NCI-H345 treated with DMSO at 0.1 percent for 48 hours (cell line): ENCODE measurements around the gene PNPO.

ENCODE experiments used
- DNase-seq: peaks from one replicate; lab custom pipeline; 2025; ENCODE audit not compliant: unreplicated experiment; lab: John Stamatoyannopoulos, UW

PNPO gene

DNA sequence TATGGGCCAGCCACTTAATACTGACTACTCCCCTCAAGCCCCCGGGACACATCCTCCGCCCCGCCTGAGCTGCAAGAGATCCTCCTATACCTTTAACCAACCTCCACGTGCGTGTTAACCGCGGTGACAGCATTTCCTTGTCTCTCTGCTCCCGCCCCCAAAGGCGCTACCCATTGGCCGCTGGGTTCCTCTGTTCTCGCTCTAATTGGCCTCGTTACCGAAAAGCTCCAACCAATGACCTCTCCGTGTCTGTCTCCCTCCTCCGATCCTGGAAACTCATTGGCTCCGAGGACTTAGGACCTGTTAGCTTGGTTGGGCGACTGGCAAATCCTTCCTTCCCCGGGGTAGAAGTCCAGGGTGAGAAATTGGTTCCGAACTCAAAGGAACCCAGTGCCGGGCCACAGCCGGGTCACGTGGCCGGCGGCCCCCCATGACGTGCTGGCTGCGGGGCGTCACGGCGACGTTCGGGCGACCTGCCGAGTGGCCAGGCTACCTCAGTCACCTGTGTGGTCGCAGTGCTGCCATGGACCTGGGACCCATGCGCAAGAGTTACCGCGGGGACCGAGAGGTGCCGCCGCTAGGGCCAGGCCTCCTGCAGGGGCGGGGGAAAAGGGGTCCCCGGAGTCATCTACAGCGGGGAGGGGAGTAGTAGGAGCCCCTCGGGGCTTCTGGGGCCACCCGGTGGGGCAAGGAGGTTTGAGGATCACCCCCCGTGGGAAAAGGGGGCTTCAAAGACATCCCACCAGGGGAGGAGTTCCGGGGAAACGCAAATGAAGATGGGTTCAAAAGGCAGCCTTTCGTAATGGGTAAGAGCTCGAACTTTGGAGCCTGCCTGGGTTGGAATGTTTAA, at the start of gene PNPO:
Gene PNPO, plus strand, starts transcription at position 326 of the 850 bp plus-strand sequence. Its CDS starts 105 bp downstream, at position 431.
- peak; percentile 91 for DNase-seq

DNA sequence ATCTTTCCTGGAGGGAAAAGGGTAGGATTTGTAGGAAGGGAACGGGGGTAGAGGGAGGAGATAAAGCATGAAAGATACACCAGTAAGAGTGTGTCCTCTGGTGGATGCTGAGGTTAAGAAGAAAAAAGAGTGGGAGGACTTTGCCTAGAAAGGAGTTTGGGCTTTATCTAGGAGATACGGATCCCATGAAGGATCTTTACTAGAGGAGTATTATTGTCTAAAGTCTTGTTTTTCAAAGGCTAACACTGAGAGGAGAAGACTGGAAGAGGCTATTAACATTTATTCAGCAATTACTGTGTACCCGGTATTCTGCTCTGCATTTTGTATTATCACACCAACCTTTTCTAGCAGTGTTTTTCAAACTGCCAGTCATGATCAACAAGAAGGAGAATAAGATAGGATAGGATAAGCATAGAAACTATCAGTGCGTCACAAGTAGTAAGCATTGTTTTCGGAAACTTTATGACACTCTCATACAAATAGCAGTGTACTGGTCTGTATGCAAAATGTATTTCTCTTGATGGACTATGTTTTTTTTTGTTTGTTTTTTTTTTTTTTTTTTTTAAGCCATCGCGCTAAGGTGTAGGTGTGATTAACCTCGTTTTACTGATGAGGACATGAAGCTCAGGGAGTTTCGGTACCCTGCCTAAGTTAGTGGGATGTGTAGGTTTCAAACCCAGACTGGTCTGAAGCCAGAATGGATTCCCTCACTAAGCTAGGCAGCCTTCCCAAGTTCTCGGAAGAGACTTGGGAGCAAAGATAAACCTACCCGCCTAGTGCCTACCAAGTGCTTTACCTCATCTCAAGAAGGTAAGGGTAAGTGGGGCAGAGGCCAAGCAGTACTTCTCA, 46.6 kb upstream of the PNPO start:
- no peak for DNase-seq

DNA sequence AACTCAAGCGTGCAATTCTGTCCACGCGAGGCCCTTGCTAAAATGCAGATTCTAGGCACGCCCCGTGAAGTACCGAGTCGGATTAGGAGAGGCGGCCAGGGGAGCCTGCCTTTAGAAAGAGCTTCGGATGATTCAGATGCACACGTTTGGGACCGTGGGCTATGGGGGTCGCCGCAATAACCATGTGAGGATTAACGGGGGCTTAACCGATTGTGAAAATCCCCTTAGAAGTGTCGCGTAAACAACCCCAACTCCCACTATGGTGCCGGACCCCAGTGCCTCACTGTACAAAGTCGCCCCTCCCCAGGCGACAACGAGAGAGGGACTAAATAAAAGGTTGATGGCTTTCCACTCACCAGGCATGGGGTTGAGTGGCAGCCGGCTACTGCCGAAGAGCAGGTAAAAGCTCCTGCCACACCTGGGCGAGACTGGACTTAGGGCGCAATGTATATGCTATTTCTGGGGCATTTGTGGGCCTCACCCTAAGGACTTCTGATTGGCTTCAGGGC, 46.0 kb upstream of the PNPO start:
- no peak for DNase-seq

DNA sequence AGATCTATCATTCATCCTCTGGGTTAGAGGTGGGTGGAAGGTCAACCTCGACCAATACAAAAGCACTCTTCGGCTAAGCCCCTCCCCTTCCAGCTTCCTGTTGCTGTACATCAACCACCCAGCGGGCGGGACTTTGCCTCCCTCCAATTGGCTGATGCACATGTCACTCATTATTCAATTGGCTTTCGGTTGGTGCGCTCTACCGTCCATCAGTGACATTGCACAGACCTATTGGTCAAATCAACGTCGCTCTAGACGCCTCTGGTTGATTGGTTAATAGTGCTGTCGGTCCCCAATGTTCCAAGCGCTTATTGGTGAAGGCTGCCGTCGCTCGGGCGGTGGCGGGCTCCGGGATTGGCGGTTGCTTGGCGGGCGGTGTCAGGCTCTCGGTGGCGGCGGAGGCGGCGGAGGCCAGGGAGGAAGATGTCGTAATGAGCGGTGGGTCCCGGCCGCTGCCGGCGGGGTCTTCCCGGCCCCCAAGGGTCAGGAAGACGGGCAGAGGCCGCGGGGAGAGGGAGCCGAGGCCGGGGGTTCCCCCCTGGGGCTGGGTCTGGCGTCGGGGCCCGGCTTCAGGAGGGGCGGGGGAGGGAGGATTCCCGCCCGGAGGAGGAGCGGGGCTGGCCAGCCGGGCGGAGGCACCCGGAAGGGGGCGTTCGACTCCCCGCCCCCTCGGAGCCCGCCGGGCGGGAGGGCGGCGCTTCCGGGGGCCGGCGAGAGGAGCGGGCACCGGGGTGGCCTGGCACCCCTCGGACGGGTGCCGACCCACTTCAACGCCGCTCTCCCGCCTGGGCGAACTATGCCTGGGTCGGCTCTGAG, 45.3 kb upstream of the PNPO start, which contains the start of gene SP2:
Gene SP2, plus strand, starts transcription at position 381 of the 816 bp plus-strand sequence. Its CDS starts 51 bp downstream, at position 432.
- DNase-seq = peak; percentile 100

DNA sequence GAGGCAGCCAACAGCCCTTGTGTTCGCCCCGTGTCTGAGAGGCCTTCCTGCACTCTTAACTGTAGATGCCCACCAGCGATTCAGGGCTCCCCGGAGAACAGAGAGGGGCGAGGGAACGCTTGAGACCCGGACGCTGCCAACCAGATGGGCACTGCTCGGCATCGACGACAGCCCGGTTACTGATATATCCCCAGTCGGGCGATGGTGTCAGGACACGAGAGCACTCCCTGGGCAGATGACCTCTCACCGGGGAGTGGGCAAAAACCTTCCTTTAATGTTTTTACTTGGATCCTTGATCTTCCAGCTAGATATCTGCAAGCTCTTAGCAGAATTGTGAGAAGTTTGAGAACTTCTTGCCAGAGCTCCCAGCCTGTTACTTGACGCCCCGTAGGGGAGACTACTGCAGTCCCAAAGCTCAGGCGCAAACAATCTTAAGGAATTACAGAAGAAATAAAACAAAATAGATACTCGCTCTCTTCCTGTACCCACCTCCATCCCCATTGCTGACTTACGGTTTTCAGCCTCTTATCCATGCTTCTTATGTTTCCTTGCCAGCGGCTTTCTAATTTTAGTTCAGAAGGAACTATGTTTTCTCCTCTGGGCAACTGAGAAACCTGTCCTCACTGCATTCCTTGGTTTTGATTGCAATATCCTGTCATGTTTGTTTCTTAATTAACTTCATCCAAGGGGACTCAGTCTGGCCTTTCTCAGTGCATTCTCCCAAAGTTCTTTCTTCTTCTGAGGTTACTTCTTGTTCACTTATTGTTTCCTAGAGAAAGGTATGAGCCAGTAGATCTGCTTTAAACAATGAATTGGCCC, 44.5 kb upstream of the PNPO start:
- DNase-seq = no peak

DNA sequence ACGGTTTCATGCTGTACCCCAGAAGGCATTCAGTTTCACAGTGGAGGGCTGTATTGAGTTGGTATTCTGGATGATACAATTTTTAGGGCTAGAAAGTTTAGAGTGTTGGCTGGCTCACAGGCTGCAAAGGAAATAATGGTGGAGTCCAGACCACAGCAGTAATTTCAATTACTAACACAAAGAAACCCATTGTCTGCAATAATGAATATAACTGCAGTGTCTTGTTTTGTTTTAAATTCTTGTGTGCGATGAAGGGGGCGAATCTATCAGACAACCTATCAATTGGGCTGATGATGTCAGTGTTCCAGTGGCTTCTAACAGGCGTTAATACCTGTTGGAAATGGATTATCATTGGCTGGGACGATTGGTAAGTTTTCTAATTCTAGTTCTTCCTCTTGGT, 43.8 kb upstream of the PNPO start:
- DNase-seq = no peak

DNA sequence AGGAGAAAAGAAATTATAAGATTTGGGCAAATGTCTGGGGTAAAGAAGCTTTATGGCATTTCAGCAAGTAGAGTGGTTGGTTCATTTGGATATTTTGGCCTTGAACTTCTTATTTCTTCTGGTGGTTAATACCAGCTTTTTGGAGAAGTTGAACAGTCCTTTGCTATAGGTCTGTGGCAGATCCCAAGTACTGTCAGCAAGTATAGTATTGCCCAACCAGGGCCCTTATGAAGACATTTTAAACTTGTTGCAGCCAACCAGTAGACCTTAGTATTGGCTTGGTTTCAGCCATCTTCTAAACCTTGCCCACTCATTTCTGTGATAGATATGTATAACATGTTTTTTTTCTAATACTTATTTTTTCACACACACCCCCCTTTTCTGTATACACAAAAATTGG, 43.1 kb upstream of the PNPO start:
- DNase-seq = no peak

DNA sequence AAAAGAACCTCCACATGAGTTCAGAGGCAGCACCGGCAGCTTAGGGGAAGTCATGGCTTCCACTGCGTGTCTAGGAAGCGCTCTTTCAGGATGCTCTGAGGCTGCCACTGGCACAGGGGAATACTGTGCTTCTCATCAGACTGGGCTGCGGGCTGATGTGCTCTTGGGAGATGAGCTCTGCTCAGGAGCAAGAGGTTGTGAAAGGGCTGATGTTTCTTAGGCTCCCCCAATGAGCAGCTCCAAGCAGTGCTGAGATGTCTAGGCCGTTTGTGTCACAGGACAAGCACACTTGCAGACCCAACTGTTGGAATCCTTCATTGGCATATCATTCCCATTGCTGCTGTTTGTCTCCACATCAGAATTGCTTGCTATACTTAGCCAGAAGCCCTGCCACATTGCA, 41.7 kb upstream of the PNPO start:
- no peak for DNase-seq

DNA sequence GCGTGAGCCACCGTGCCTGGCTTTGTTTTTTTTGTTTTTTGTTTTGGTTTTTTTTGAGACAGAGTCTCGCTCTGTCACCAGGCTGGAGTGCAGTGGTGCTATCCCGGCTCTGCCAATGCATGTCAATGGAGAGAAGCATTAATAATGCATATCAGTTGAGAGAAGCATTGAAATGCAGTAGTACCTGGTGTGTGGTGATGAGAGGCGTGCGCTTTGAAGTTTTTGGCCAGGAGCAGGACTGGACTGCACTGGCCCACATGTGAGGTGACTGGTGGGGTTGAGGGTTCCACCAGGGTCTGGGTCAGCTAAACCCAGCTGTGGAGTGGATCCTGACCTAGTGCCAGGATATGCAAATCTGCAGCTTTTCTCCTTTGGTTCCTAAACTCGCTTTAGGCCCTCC, 39.9 kb upstream of the PNPO start:
- no peak for DNase-seq

DNA sequence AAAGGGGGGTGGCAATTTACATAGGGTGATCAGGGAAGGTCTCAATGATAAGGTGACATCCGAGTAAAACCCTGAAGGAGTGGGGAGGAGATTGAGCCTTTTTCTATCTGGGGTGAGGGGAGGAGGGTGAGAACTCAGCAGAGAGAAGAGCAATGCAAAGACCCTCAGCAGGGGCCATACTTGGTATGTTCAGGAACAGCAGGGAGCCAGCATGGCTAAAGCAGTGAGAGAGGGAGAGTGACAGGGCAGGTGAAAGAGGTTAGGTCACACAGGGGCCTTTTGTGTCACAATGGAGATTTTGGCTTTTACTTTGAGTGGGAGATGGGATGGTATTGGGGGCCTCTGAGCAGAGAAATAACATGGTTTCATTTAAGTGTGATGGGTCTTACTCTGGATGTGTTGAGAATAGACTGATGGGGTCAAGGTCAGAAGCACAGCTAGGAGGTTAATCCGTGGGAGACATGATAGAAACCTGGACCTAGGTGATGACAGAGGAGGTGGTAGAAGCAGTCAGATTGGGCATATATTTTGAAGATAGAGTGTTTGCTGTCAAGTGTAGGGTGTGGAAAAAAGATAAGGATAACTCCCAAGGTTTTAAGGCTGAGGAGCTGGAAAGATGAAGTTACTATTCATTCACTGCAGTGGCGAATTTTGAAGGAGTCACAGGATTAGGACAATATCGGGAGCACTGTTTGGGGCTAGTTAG, 39.2 kb upstream of the PNPO start:
- no peak for DNase-seq

DNA sequence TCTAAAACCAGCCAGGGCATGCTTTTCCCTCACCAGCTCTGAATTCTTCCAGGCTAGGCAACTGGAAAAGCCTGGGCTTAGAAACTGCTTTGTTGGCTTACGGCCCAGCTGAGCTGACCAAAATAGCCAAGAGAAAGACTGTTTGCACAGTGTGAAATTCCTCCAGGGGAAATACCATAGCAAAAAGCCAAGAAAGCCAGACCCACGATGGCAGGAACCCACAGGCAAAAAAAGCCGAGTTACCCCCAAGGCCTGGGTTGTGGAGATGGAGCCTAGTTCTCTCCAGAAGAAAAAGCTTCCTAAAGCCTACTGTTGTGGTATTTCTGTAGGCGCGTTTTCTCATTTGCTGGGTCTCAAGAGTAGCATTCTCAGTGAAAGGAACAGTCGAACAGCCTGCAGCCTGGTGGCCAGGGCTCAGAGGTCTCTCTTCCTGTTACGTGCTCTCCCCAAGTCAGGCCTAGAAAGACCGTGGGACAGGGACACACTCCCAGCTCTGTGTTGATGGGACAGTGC, 36.1 kb upstream of the PNPO start:
- DNase-seq = no peak

DNA sequence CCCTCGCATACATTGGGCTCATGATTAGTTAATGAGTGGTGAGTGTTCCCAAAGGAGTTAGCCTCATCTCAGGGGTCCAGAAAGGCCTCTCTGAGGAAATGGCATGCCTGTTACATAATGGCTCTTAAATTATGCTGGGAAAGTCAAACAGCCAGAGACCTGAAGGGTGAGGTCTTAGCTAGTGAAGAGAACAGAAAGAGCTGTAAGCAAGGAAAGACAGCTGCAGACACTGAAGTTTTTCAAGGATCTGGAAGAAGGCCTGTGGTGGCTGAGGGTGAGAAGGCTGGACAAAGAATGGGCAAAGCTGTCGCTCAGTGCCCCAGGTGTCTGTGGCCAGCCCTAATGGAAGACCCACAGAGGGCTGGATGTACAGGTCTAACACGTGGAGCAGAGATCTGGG, 34.9 kb upstream of the PNPO start:
- DNase-seq = no peak

DNA sequence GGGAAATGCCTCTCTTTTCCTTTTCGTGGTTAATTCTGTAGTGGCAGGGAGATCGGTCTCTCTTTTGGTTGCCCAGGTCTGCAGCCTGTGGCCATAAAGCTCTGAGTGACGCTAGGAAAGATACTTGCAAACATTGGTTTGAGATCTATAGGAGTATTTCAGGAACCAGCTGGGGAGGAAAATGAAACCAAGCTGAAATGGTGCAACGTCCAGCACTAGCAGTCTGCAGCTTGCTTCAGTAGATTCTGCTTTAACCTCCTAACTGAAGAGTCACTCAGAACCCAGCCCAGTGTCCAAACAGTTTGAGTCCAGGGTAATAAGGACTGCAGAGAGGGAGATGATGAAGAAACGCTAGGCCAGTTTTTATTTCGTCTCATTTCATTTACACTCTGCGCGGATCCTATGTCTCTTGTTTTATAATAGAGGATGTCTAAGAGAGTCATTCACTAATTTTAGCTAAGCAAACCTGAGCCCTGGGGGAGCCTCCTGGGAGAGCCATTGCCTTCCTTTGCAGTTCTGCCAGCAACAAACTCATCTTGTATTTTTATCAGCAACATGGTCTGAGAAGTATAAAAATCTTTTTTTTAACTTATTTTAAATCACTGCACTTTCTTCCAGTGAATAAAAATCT, 33.3 kb upstream of the PNPO start:
- DNase-seq = no peak

DNA sequence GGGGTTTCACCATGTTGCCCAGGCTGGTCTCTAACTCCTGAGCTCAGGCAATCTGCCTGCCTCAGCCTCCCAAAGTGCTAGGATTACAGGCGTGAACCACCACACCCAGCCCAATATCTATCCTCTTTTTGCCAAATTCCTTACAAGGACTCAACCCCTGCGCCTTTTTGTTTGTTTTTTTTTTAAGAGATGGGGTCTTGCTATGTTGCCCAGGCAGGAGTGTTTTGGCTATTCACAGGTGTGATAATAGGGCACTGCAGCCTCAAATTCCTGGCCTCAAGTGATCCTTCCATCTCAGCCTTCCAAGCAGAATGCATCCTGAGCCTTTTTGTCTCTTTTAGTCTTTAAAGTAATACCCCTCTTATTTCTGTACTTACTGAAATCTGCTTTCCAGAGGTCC, 28.3 kb upstream of the PNPO start:
- no peak for DNase-seq

DNA sequence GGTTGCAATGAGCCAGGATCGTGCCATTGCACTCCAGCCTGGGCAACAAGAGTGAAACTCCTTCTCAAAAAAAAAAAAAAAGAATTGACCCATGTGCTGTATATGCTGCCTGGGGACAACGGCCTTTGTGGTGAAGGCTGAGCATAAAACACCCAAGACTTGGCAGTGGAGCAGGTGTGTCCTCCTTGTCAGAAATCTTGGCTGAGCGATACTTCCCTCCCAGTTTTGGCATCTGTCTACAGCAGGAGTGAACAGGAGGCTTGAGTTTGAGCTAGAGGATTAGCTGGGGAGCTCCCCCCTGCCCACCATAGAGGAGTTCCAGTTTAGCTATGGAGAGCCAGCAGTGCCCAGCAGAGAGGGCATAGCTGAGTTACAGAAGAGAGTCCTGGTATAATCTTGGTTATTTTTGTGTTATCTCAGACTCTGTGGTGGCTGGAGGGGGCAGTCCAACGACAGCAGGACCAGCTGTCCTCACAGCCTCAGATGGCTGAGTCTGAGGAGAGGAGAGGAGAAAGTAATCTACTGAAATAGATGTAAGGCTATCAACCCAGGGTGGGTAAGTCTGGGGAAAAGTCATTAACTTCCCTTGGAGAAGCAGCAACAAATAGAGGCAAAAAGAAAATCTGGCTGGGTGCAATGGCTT, 26.9 kb upstream of the PNPO start:
- DNase-seq = no peak

DNA sequence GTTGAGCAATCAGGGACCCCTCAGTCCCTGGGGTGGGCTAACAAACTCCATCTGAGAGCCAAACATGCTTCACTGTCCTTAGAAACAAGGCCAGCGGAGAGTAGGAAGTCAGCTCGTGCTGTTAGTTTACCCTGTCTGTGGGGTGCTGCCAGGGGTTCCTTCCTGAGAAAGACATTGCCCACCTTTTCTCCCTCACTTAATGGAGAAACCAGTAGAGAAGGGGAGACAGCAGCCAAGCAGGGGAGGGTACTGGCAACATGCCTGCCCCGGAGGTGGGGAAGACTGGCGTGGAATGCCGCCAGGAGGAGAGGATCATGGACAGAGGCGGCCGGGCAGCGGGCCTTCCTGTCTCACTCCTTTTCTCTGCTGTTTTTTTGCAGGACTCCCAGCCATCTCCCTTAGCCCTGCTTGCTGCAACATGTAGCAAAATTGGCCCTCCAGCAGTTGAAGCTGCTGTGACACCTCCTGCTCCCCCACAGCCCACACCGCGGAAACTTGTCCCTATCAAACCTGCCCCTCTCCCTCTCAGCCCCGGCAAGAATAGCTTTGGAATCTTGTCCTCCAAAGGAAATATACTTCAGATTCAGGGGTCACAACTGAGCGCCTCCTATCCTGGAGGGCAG, 25.5 kb upstream of the PNPO start:
- DNase-seq = no peak

DNA sequence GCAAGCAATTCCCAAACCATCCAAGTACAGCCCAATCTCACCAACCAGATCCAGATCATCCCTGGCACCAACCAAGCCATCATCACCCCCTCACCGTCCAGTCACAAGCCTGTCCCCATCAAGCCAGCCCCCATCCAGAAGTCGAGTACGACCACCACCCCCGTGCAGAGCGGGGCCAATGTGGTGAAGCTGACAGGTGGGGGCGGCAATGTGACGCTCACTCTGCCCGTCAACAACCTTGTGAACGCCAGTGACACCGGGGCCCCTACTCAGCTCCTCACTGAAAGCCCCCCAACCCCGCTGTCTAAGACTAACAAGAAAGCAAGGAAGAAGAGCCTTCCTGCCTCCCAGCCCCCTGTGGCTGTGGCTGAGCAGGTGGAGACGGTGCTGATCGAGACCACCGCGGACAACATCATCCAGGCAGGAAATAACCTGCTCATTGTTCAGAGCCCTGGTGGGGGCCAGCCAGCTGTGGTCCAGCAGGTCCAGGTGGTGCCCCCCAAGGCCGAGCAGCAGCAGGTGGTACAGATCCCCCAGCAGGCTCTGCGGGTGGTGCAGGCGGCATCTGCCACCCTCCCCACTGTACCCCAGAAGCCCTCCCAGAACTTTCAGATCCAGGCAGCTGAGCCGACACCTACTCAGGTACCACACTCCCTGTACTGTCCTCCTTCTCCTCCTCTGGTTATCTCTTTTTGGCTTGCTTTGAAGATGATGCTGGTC, 24.7 kb upstream of the PNPO start:
- no peak for DNase-seq
